Measurements from ENCODE around the gene C11orf68. TPM values are rescaled to one million over a fixed set of nuclear protein-coding genes. Genes with fewer than 3 reads are reported as not detected.

Gene C11orf68
- total and polyA plus RNA-seq, 2 of the 8 experiments (the other 6 are each of a cell fraction or from before 2014, with no cell fraction given), result 24.0 to 51.2 TPM

DNA sequence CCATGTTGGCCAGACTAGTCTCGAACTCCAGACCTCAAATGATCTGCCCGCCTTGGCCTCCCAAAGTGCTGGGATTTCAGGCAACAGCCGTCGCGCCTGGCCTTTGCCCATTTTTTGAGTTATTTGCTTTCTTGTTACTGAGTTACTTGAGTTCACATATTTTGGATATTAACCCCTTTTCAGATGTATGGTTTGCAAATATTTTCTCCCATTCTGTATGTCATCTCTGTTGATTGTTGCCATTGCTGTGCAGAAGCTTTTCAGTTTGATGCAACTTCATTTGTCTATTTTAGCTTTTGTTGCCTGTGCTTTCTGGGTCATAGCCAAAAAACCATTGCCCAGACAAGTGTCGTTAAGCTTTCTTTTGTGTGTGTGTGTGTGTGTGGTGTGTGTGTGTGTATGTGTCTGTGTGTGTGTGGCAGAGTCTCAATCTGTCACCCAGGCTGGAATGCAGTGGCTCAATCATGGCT lies 33.2 kb upstream of the C11orf68 start:
- no peak for FAIRE-seq
- Histone ChIP-seq H2BK12ac (ENCODE audit: low read depth, low read length) (no peak overlapping the region), H4K8ac (ENCODE audit: extremely low read depth, insufficient read depth, low read length) (no peak overlapping the region), H3K4ac (replicated peaks; ENCODE audit: insufficient read length, low read depth, low read length) (no peak overlapping the region), H3K27me3 (replicated peaks in 1 of 4; ENCODE audit: control insufficient read depth in 3 of 4, extremely low read depth in 1 of 4, insufficient read depth in 3 of 4, low read length in 3 of 4) (no peaks in the 10 kb centered on the region), H3K9me3 (ENCODE audit: insufficient read depth in 2 of 2, low read depth in 1 of 2, low read length in 1 of 2) (no peaks in the 10 kb centered on the region), H3K27ac (ENCODE audit: low read depth, low read length) (no peak overlapping the region), H2BK15ac (ENCODE audit: low read length) (no peak overlapping the region), H4K5ac (ENCODE audit: insufficient read length, low read depth, low read length) (no peak overlapping the region), H3K79me1 (ENCODE audit: low read depth, low read length) (no peaks in the 10 kb centered on the region), H2BK20ac (ENCODE audit: low read length) (no peak overlapping the region), H3K4me3 (ENCODE audit: extremely low read depth in 1 of 4, insufficient read depth in 2 of 4, low read depth in 3 of 4, low read length in 4 of 4) (no peak overlapping the region), H4K91ac (replicated peaks; ENCODE audit: insufficient read length, low read length) (no peak overlapping the region), H3K4me1 (replicated peaks in 1 of 4; ENCODE audit: control insufficient read depth in 3 of 4, insufficient read depth in 4 of 4, low read length in 3 of 4) (peaks cover 0 to 5% (median 2%) of the 10 kb centered on the region in 4 experiments; a peak in 4 of 7 replicates), H3K14ac (ENCODE audit: insufficient read length) (no peak overlapping the region), H3K18ac (ENCODE audit: extremely low read depth, low read length) (no peak overlapping the region), H2BK120ac (replicated peaks; ENCODE audit: low read depth, low read length) (no peak overlapping the region), H2BK5ac (ENCODE audit: low read depth, low read length) (no peak overlapping the region), H2AK5ac (ENCODE audit: low read depth, low read length) (no peak overlapping the region), H3K9ac (replicated peaks in 1 of 4; ENCODE audit: extremely low read depth in 1 of 4, low read depth in 3 of 4, low read length in 3 of 4) (no peak overlapping the region), H4K20me1 (replicated peaks in 1 of 2; ENCODE audit: control insufficient read depth in 1 of 2, insufficient read depth in 2 of 2, low read length in 2 of 2) (no peaks in the 10 kb centered on the region), H3K56ac (replicated peaks; ENCODE audit: insufficient read length, low read depth, low read length) (no peak overlapping the region), H3K23ac (ENCODE audit: insufficient read length) (no peak overlapping the region), H3K4me2 (ENCODE audit: insufficient read depth in 1 of 2, low read depth in 2 of 2, low read length in 2 of 2) (no peak overlapping the region), H3K23me2 (ENCODE audit: low read depth, low read length) (no peaks in the 10 kb centered on the region; the same call in 1 of the 2 replicates), H3K36me3 (ENCODE audit: control insufficient read depth in 2 of 4, insufficient read depth in 4 of 4, low read length in 3 of 4) (no peaks in the 10 kb centered on the region), H2AFZ (ENCODE audit: low read length) (no peak overlapping the region), H3K79me2 (ENCODE audit: control insufficient read depth in 1 of 2, insufficient read depth in 2 of 2, low read length in 2 of 2) (no peaks in the 10 kb centered on the region)
- POLR2A ChIA-PET (ENCODE audit: partially characterized antibody), result interaction anchor here (0.8 to 1.6 kb wide), 6 partner anchors 9 to 62 kb away, joined by 3 to 6 read pairs (median 3); partner anchors contain the start of genes CCDC85B and SART1
- CTCF ChIA-PET (ENCODE audit: partially characterized antibody), result interaction anchor here (0.6 to 1.7 kb wide), 3 partner anchors 19 to 67 kb away, joined by 3 to 8 read pairs (median 5); no protein-coding TSS in a partner anchor
- no peak for DNase-seq (ENCODE audit: low read depth in 1 of 2, low spot score in 2 of 2)
- 93% methylated on average over 6 of the region's 6 CpGs; no CpG with 5 or more reads in 1 of the 2 experiments for WGBS, 2 experiments (ENCODE audit: extremely low coverage in 1 of 2, insufficient coverage in 1 of 2, insufficient read length in 1 of 2, insufficient replicate concordance in 2 of 2, low coverage in 1 of 2, low lambda C conversion rate in 2 of 2, missing lambda C conversion rate in 1 of 2)
- TF ChIP-seq EZH2 (IDR thresholded peaks at IDR 0.05; ENCODE audit: low read depth, low read length, severe bottlenecking) (no peak), ASH2L (IDR thresholded peaks at IDR 0.05; ENCODE audit: low read length) (no peak), CHD2 (IDR thresholded peaks at IDR 0.05; ENCODE audit: low read length) (no peak), HDAC2 (IDR thresholded peaks at IDR 0.05; ENCODE audit: borderline replicate concordance in 1 of 2, low read depth in 2 of 2, low read length in 2 of 2) (no peak), SP2 (IDR thresholded peaks at IDR 0.05; ENCODE audit: low read length) (no peak), SIRT6 (IDR thresholded peaks at IDR 0.05; ENCODE audit: low read length) (no peak)
